DOHH2 (cell line): ENCODE results near the gene SPATA31C1.

Experiments used
- EZH2phosphoT487 ChIP-seq: fragments of 200-600 bp; sonication (generic); IDR thresholded peaks from 2 replicates; pipeline ENCODE4 v1.6.1; 2017; ENCODE audit warnings: borderline replicate concordance, mild to moderate bottlenecking, antibody characterized with exemption, low read length, moderate library complexity, mixed read lengths
- TF ChIP-seq, protein P1 (sequence below): fragments of 200-600 bp; sonication (generic); IDR thresholded peaks from one replicate; pipeline ENCODE4 v1.5.1; 2014; ENCODE audit warnings: antibody characterized with exemption, mild to moderate bottlenecking, low read depth, low read length; ENCODE audit not compliant: poor library complexity, severe bottlenecking

DNA sequence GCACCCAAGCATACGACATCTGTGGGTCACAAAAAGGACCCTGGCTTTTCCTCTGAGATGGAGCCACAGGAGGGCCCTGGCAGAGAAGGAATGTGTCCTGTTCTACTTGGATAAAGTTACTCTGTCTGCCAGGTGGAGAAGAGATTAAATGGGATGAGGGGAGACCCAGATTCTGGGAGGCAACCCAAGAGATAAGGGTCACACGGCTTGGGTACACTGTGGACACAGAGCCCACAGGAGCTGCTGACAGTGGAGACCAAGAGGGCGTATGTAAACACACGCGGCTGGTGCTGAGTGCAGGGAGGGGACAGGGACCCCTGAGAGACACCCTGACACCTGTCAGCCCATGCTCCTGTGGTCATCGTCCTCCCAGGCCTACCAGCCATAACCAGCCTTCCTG, 50.4 kb downstream of the SPATA31C1 start:
- TF ChIP-seq, protein P1, sequence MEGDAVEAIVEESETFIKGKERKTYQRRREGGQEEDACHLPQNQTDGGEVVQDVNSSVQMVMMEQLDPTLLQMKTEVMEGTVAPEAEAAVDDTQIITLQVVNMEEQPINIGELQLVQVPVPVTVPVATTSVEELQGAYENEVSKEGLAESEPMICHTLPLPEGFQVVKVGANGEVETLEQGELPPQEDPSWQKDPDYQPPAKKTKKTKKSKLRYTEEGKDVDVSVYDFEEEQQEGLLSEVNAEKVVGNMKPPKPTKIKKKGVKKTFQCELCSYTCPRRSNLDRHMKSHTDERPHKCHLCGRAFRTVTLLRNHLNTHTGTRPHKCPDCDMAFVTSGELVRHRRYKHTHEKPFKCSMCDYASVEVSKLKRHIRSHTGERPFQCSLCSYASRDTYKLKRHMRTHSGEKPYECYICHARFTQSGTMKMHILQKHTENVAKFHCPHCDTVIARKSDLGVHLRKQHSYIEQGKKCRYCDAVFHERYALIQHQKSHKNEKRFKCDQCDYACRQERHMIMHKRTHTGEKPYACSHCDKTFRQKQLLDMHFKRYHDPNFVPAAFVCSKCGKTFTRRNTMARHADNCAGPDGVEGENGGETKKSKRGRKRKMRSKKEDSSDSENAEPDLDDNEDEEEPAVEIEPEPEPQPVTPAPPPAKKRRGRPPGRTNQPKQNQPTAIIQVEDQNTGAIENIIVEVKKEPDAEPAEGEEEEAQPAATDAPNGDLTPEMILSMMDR, result no peak
- TF ChIP-seq EZH2phosphoT487, result no peak
